ENCODE data around the gene TBC1D9. TPM values are rescaled to one million over a fixed set of nuclear protein-coding genes. Genes with fewer than 3 reads are reported as not detected.

Gene TBC1D9
- polyA plus RNA-seq, 1 experiment, result 22.0 TPM

- 0 out of 2 replicates have a peak, but pooled peaks have one; percentile 4 for TF ChIP-seq CTCF (IDR thresholded peaks at IDR 0.05; ENCODE audit: low read depth, low read length)
- no peak overlapping the region for H3K4me3 ChIP-seq (ENCODE audit: low read depth, low read length)
- CTCF ChIA-PET, result interaction anchor here (1.3 kb wide), 1 partner anchor 244 kb away, joined by 3 read pairs; no protein-coding TSS in a partner anchor
- no peak overlapping the region for H3K27ac ChIP-seq (ENCODE audit: low read depth, low read length)
- peaks cover 24% of the 10 kb centered on the region for H3K27me3 ChIP-seq (ENCODE audit: control insufficient read depth, insufficient read depth, low read length)
- DNase-seq (ENCODE audit: low read depth, low spot score), result no peak
- POLR2A ChIA-PET, result no interaction called here
- H3K9me3 ChIP-seq (ENCODE audit: control insufficient read depth, insufficient read depth, low read length), result no peaks in the 10 kb centered on the region
Measured at GRCh38 chr4:140604544-140604943, 151.6 kb downstream of the TBC1D9 start.

GRCh38 chr4:140603286-140603685 is 152.9 kb downstream of the TBC1D9 start:
- no peaks in the 10 kb centered on the region for H3K9me3 ChIP-seq (ENCODE audit: control insufficient read depth, insufficient read depth, low read length)
- H3K4me3 ChIP-seq (ENCODE audit: low read depth, low read length), result no peak overlapping the region
- TF ChIP-seq CTCF (IDR thresholded peaks at IDR 0.05; ENCODE audit: low read depth, low read length), result no peak
- no peak for DNase-seq (ENCODE audit: low read depth, low spot score)
- peaks cover 24% of the 10 kb centered on the region for H3K27me3 ChIP-seq (ENCODE audit: control insufficient read depth, insufficient read depth, low read length)
- no peak overlapping the region for H3K27ac ChIP-seq (ENCODE audit: low read depth, low read length)
- ChIA-PET POLR2A (no interaction called here), CTCF (no interaction called here)

GRCh38 chr4:140602714-140603113 is 153.5 kb downstream of the TBC1D9 start:
- no peak for DNase-seq (ENCODE audit: low read depth, low spot score)
- CTCF ChIA-PET, result interaction anchor here (0.6 kb wide), 1 partner anchor 242 kb away, joined by 3 read pairs; no protein-coding TSS in a partner anchor
- H3K4me3 ChIP-seq (ENCODE audit: low read depth, low read length), result no peak overlapping the region
- no peak overlapping the region for H3K27ac ChIP-seq (ENCODE audit: low read depth, low read length)
- H3K9me3 ChIP-seq (ENCODE audit: control insufficient read depth, insufficient read depth, low read length), result no peaks in the 10 kb centered on the region
- peaks cover 25% of the 10 kb centered on the region for H3K27me3 ChIP-seq (ENCODE audit: control insufficient read depth, insufficient read depth, low read length)
- TF ChIP-seq CTCF (IDR thresholded peaks at IDR 0.05; ENCODE audit: low read depth, low read length), result no peak
- POLR2A ChIA-PET, result no interaction called here

- DNase-seq (ENCODE audit: low read depth, low spot score), result no peak
- H3K9me3 ChIP-seq (ENCODE audit: control insufficient read depth, insufficient read depth, low read length), result no peaks in the 10 kb centered on the region
- no peak overlapping the region for H3K27ac ChIP-seq (ENCODE audit: low read depth, low read length)
- no peak for TF ChIP-seq CTCF (IDR thresholded peaks at IDR 0.05; ENCODE audit: low read depth, low read length)
- H3K4me3 ChIP-seq (ENCODE audit: low read depth, low read length), result no peak overlapping the region
- ChIA-PET POLR2A (no interaction called here), CTCF (interaction anchor here (1.8 kb wide), 1 partner anchor 9 kb away, joined by 16 read pairs; no protein-coding TSS in a partner anchor)
- peaks cover 23% of the 10 kb centered on the region for H3K27me3 ChIP-seq (ENCODE audit: control insufficient read depth, insufficient read depth, low read length)
Measured at GRCh38 chr4:140600408-140600807, 155.8 kb downstream of the TBC1D9 start.

DNA sequence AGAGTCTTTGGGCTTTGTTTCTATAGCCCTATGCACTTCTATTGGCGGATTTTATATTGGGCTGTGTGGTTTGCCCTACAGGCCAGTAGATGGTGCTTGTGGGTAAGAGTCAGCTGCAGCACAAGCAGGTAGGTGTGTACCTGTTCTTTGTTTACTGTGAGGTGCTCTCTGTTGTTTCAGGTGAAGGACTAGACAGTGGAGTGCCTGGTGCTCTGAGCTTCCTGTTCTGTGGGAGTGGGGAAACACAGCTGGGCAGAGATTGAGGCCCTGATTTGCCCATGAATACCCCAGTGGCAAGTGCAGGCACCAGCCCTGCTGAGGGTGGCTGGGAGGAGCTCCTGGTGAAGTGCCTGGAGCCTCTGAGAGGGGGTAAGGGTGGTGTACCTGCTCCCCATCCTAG is 161.1 kb downstream of the TBC1D9 start:
- Histone ChIP-seq H3K27ac (ENCODE audit: low read depth, low read length) (no peak overlapping the region), H3K9me3 (ENCODE audit: control insufficient read depth, insufficient read depth, low read length) (no peaks in the 10 kb centered on the region), H3K4me3 (ENCODE audit: low read depth, low read length) (no peak overlapping the region), H3K27me3 (ENCODE audit: control insufficient read depth, insufficient read depth, low read length) (peaks cover 11% of the 10 kb centered on the region)
- POLR2A ChIA-PET, result no interaction called here
- CTCF ChIA-PET, result interaction anchor here (0.7 to 1.5 kb wide), 3 partner anchors 14 to 258 kb away, joined by 3 to 6 read pairs (median 3); no protein-coding TSS in a partner anchor
- TF ChIP-seq CTCF (IDR thresholded peaks at IDR 0.05; ENCODE audit: low read depth, low read length), result peak; percentile 36
- DNase-seq (ENCODE audit: low read depth, low spot score), result no peak
